K562 (cell line): ENCODE data around the gene PNMT.

ENCODE experiments used
- CTCF ChIP-seq, 3 experiments: IDR thresholded peaks in 2 of 3; conservative IDR thresholded peaks in 1 of 3; 2 replicates each; pipeline ENCODE4 v1.5.1; 2011 to 2012; ENCODE audit warnings: low read length in 3 of 3, mild to moderate bottlenecking in 3 of 3, control low read depth in 2 of 3, improper control_type of control experiment in 1 of 3, inconsistent platforms in 1 of 3, low read depth in 1 of 3, mixed read lengths in 1 of 3, moderate library complexity in 1 of 3; ENCODE audit not compliant: insufficient read depth in 2 of 3
- MEIS2 ChIP-seq: fragments of 450-650 bp; IDR thresholded peaks from 2 replicates; pipeline ENCODE4 v1.6.1; 2014; ENCODE audit warnings: mild to moderate bottlenecking; ENCODE audit not compliant: partially characterized antibody
- ZNF512 ChIP-seq: IDR thresholded peaks from 2 replicates; pipeline ENCODE4 v1.6.1; 2016; ENCODE audit warnings: missing genetic modification characterization, missing compliant biosample characterization
- ZNF785 ChIP-seq: fragments of 250-450 bp; sonication (Bioruptor Pico); IDR thresholded peaks from 2 replicates; pipeline ENCODE4 v1.4.0; 2020; ENCODE audit warnings: mild to moderate bottlenecking
- ZNF830 ChIP-seq: fragments of 250-450 bp; sonication (Bioruptor Pico); IDR thresholded peaks from 2 replicates; pipeline ENCODE4 v1.5.0; 2021; ENCODE audit warnings: mild to moderate bottlenecking

GRCh38 chr17:39694593-39694992 lies 26.3 kb downstream of the PNMT start:
- TF ChIP-seq CTCF (IDR thresholded peaks at IDR 0.05 in 2 of 3, conservative IDR thresholded peaks at IDR 0.05 in 1 of 3; ENCODE audit: insufficient read depth in 2 of 3, low read depth in 1 of 3, low read length in 3 of 3) (no peak), ZNF785 (no peak), ZNF512 (tag) (no peak), ZNF830 (no peak), MEIS2 (no peak)
